ENCODE measurements around the gene OR4A16. TPM values are rescaled to one million over a fixed set of nuclear protein-coding genes. Genes with fewer than 3 reads are reported as not detected.

OR4A16 gene
- polyA plus RNA-seq = 0.04 TPM
- long read RNA-seq, donor 1 = 0 reads
- long read RNA-seq, donor 2 = 0 reads
- long read RNA-seq, donor 3 = 0 reads
- long read RNA-seq, donor 4 = 0 reads
- long read RNA-seq, donor 5 = 0 reads
- long read RNA-seq, donor 6 = 0 reads
- long read RNA-seq, donor 7 = 0 reads
- long read RNA-seq, donor 8 = 0 reads
- long read RNA-seq, donor 9 = 0 reads
- long read RNA-seq, donor 10 = 0 reads
- long read RNA-seq, donor 11 = 0 reads

GRCh38 chr11:55342901-55343300 is at the start of gene OR4A16:
OR4A16 (plus strand) TSS chr11:55343201; CDS start chr11:55343201, 0 bp downstream.
- H3K27ac ChIP-seq (ENCODE audit: low read length) = no peak within 1 kb of the TSS
- DNase-seq = no peak
- H3K36me3 ChIP-seq (ENCODE audit: control insufficient read depth, insufficient read depth, low read length) = no peaks in the 10 kb centered on the region
- H3K4me3 ChIP-seq (ENCODE audit: low read length) = no peak within 1 kb of the TSS
- 89% methylated on average over 3 of the region's 3 CpGs for WGBS (ENCODE audit: insufficient coverage, low lambda C conversion rate)
- no peaks in the 10 kb centered on the region for H3K4me1 ChIP-seq (ENCODE audit: control insufficient read depth, insufficient read depth, low read length)
- H3K27me3 ChIP-seq (ENCODE audit: control insufficient read depth, insufficient read depth, low read length) = no peaks in the 10 kb centered on the region
- H3K9me3 ChIP-seq (ENCODE audit: control insufficient read depth, low read depth, low read length) = peaks cover 2% of the 10 kb centered on the region

DNA sequence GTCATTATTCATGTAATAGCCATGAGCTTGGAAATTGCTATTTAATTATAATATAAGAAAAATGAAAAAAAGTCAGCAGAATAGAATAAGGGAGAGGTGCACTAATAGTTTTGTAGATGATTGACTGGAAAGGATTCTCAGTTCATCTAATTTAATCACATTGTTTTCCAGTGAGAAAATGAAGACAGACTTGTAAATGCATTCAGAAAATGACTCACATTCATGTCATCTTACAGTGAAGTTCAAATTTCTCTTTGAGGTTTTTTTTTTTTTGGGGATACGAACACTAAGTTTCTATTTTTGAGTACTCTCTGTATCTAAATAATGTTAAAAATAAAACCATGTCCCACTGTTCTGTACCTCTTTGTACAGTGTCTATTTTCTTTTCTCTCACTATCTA is 18.5 kb upstream of the OR4A16 start:
- no peaks in the 10 kb centered on the region for H3K36me3 ChIP-seq (ENCODE audit: control insufficient read depth, insufficient read depth, low read length)
- H3K4me3 ChIP-seq (ENCODE audit: low read length) = no peak overlapping the region
- WGBS (ENCODE audit: insufficient coverage, low lambda C conversion rate) = no CpG with 5 or more reads among the region's 1 CpG
- H3K9me3 ChIP-seq (ENCODE audit: control insufficient read depth, low read depth, low read length) = peaks cover 1% of the 10 kb centered on the region
- H3K4me1 ChIP-seq (ENCODE audit: control insufficient read depth, insufficient read depth, low read length) = no peaks in the 10 kb centered on the region
- DNase-seq = no peak
- H3K27ac ChIP-seq (ENCODE audit: low read length) = no peak overlapping the region
- H3K27me3 ChIP-seq (ENCODE audit: control insufficient read depth, insufficient read depth, low read length) = no peaks in the 10 kb centered on the region

DNA sequence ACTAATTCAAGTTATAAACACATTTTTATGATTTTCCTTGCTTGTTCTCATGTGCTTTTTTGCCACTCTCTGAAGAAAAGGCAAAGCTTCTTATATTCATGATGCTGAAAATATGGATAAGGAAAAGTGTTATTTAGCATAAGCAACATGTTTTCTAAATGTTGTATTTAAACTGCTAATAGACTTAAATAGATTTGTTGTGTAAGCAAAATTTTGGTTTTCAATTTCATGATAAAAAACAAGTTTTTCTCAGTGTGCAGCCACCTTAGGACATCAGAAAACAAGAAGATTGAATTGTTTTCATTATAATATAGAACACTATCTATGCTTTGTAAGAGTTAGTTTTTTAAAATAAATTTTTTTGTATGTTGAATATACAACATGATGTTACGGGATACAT is 2.3 kb downstream of the OR4A16 start:
- no peaks in the 10 kb centered on the region for H3K9me3 ChIP-seq (ENCODE audit: control insufficient read depth, low read depth, low read length)
- no peaks in the 10 kb centered on the region for H3K4me1 ChIP-seq (ENCODE audit: control insufficient read depth, insufficient read depth, low read length)
- no peaks in the 10 kb centered on the region for H3K36me3 ChIP-seq (ENCODE audit: control insufficient read depth, insufficient read depth, low read length)
- H3K27ac ChIP-seq (ENCODE audit: low read length) = no peak overlapping the region
- WGBS (ENCODE audit: insufficient coverage, low lambda C conversion rate) = 100% methylated on average over 1 of the region's 1 CpG
- DNase-seq = no peak
- no peak overlapping the region for H3K4me3 ChIP-seq (ENCODE audit: low read length)
- H3K27me3 ChIP-seq (ENCODE audit: control insufficient read depth, insufficient read depth, low read length) = no peaks in the 10 kb centered on the region

DNA sequence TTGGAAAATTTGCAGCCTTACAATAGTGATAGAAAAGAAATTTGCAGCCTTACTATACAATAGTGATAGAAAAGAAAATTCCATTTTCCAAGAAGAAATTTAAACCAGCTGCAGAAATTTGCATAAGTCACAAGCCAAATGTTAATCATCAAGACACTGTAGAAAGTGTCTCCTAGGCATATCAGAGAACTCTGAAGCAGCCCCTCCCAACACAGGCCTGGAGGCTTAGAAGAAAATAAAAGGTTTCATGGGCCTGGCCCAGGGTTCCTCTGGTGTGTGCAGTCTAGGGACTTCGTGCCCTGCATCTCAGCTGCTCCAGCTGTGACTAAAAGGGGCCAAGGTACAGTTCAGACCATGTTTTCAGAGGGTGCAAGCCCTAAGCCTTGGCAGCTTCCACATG is 6.0 kb downstream of the OR4A16 start:
- Histone ChIP-seq H3K27ac (ENCODE audit: low read length) (no peak overlapping the region), H3K4me3 (ENCODE audit: low read length) (no peak overlapping the region), H3K9me3 (ENCODE audit: control insufficient read depth, low read depth, low read length) (no peaks in the 10 kb centered on the region), H3K36me3 (ENCODE audit: control insufficient read depth, insufficient read depth, low read length) (no peaks in the 10 kb centered on the region), H3K4me1 (ENCODE audit: control insufficient read depth, insufficient read depth, low read length) (no peaks in the 10 kb centered on the region), H3K27me3 (ENCODE audit: control insufficient read depth, insufficient read depth, low read length) (no peaks in the 10 kb centered on the region)
- WGBS (ENCODE audit: insufficient coverage, low lambda C conversion rate) = no CpG with 5 or more reads among the region's 1 CpG
- no peak for DNase-seq

GRCh38 chr11:55357560-55358184 is 14.7 kb downstream of the OR4A16 start:
- WGBS (ENCODE audit: insufficient coverage, low lambda C conversion rate) = no CpG with 5 or more reads among the region's 1 CpG
- Histone ChIP-seq H3K36me3 (ENCODE audit: control insufficient read depth, insufficient read depth, low read length) (no peaks in the 10 kb centered on the region), H3K4me3 (ENCODE audit: low read length) (no peak overlapping the region), H3K27me3 (ENCODE audit: control insufficient read depth, insufficient read depth, low read length) (no peaks in the 10 kb centered on the region), H3K27ac (ENCODE audit: low read length) (no peak overlapping the region), H3K4me1 (ENCODE audit: control insufficient read depth, insufficient read depth, low read length) (no peaks in the 10 kb centered on the region), H3K9me3 (ENCODE audit: control insufficient read depth, low read depth, low read length) (peaks cover 10% of the 10 kb centered on the region)
- DNase-seq = no peak

- Histone ChIP-seq H3K27ac (ENCODE audit: low read length) (no peak within 1 kb of the TSS), H3K4me3 (ENCODE audit: low read length) (no peak within 1 kb of the TSS), H3K27me3 (ENCODE audit: control insufficient read depth, insufficient read depth, low read length) (no peaks in the 10 kb centered on the region), H3K4me1 (ENCODE audit: control insufficient read depth, insufficient read depth, low read length) (no peaks in the 10 kb centered on the region), H3K9me3 (ENCODE audit: control insufficient read depth, low read depth, low read length) (peaks cover 3% of the 10 kb centered on the region), H3K36me3 (ENCODE audit: control insufficient read depth, insufficient read depth, low read length) (no peaks in the 10 kb centered on the region)
- no peak for DNase-seq
- WGBS (ENCODE audit: insufficient coverage, low lambda C conversion rate) = 37% methylated on average over 2 of the region's 4 CpGs
Measured at GRCh38 chr11:55367674-55368073, 24.7 kb downstream of the OR4A16 start, which contains the start of gene OR4A15. OR4A15 (plus strand) TSS chr11:55367974; CDS start chr11:55367974, 0 bp downstream.

Other genes starting within 250 kb of the OR4A16 start
- gene TRIM48, start 81.0 kb upstream of the OR4A16 start, polyA plus RNA-seq = not detected
- not detected for gene OR4A15, start 24.8 kb downstream of the OR4A16 start, polyA plus RNA-seq
- gene OR4C15, start 211.3 kb downstream of the OR4A16 start, polyA plus RNA-seq = not detected
- not detected for gene OR4C16, start 228.9 kb downstream of the OR4A16 start, polyA plus RNA-seq

All from large intestine (tissue), 12 donors.